IgD-negative memory B cell (primary cell): Measurements from ENCODE around the gene CDH12. TPM values are rescaled to one million over a fixed set of nuclear protein-coding genes. Genes with fewer than 3 reads are reported as not detected.
"Not testable (repeated sequence)": the region's sequence is repeated elsewhere in the genome, so short reads cannot be mapped to it uniquely, and the experiment has no call there.

Experiments used
- H3K27ac Mint-ChIP-seq, 3 donors: one replicate each; pipeline ENCODE4 v1.8.0; 2020 to 2022; ENCODE audit warnings: mild to moderate bottlenecking in 3 of 3, mixed read lengths in 3 of 3, moderate library complexity in 1 of 3
- H3K27me3 Mint-ChIP-seq: one replicate; pipeline ENCODE4 v1.8.0; 2021; ENCODE audit warnings: mixed read lengths
- H3K36me3 Mint-ChIP-seq: one replicate; pipeline ENCODE4 v1.8.0; 2020; ENCODE audit warnings: mild to moderate bottlenecking, mixed read lengths
- H3K4me1 Mint-ChIP-seq, 3 donors: one replicate each; pipeline ENCODE4 v1.8.0; 2020 to 2022; ENCODE audit warnings: mixed read lengths in 3 of 3, mild to moderate bottlenecking in 1 of 3
- H3K4me3 Mint-ChIP-seq, 4 donors: one replicate each; pipeline ENCODE4 v1.8.0; 2020 to 2022; ENCODE audit warnings: mild to moderate bottlenecking in 4 of 4, mixed read lengths in 4 of 4, moderate library complexity in 3 of 4
- H3K9me3 Mint-ChIP-seq, 3 donors: one replicate each; pipeline ENCODE4 v1.8.0; 2020 to 2021; ENCODE audit warnings: mixed read lengths in 3 of 3, mild to moderate bottlenecking in 1 of 3
- polyA plus RNA-seq: library from polyadenylated mRNA; unstranded; fragments of 300-500 nt; fragmentation: Illumina TruSeq; gene quantifications from one replicate; pipeline ENCODE4 v1.2.3, GENCODE V29; 2021

CDH12 gene
- polyA plus RNA-seq, result not detected

DNA sequence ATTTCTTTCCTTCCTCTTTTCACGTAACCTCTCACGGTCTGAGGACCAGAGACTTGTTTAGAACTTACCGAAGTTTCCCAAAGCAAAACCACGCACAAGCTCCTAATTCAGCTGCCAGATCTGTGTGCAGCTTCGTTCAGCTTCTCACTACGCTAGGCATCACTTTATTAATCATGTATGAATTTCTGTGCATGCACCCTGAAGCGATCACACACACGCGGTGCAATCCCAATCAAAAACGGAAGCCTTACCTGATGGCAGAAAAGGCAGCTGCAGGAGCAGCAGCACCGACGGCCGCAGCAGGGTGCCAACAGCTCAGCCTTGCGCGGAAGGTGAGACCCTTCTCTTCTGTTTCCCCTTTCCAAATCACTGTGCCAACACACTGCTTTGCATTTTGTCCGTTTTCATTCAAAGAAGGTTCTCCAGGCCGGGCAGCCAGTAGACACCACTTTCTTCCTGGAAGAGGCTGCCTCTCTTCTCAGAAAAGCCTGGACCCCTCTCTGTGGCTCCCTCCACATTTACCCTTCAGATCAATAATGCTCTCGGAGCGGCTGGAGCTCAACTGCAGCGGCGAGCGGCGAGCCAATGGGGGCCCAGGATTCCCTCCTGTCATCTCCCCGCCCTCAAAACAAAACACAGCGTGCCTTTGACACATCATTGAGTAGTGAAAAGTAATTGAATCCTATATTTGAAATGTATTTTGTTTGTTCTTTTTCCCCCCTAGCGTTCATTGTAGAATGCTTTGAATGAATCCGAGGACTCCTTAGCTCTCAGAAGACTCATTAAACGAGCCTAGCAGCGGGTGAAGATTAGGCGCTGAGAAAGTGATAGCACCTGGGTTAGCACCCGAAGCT, at the start of gene CDH12:
Gene CDH12, minus strand, starts transcription at position 538 of the 854 bp plus-strand sequence.
- H3K27me3 Mint-ChIP-seq, result peaks cover 1% of the 10 kb centered on the region
- peaks cover 0 to 12% (median 0%) of the 10 kb centered on the region in 3 donors for H3K9me3 Mint-ChIP-seq
- H3K4me3 Mint-ChIP-seq, result peak within 1 kb of the TSS; percentile 0 to 91 (median 84)
- no peak within 1 kb of the TSS for H3K27ac Mint-ChIP-seq
- peaks cover 1 to 11% (median 5%) of the 10 kb centered on the region in 3 donors for H3K4me1 Mint-ChIP-seq
- no peaks in the 10 kb centered on the region for H3K36me3 Mint-ChIP-seq

GRCh38 chr5:22901885-22902284, 48.7 kb upstream of the CDH12 start:
- Mint-ChIP-seq H3K36me3 (no peaks in the 10 kb centered on the region), H3K27me3 (no peaks in the 10 kb centered on the region), H3K27ac (no peak overlapping the region), H3K9me3 (peaks cover 0 to 5% (median 2%) of the 10 kb centered on the region in 3 donors), H3K4me3 (no peak overlapping the region), H3K4me1 (no peaks in the 10 kb centered on the region)

DNA sequence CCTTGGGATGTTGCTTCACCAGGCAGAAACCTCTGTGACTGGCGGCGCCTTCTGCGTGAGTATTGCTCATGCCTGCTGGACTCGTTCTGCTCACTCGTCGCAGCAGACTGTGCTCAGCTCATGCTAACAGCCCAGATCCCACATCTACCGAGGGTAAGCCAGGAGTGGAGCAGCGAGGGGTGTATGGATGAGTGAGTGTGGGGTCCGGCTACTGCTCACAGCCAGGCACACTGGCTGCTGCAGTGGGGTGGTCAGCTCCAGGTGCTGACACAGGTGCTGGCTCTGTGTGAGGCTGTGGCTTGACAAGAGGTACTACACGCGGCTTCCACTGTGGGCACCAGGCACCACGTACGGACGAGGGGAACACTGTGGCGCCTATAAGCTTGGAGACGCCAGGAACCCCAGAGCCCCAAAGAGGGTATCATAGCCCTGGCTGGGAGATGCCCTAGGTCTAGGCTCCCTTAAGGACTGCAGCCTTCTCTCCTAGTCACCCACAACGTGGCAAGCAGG, 47.7 kb upstream of the CDH12 start:
- Mint-ChIP-seq H3K27me3 (no peaks in the 10 kb centered on the region), H3K4me1 (no peaks in the 10 kb centered on the region), H3K27ac (no peak overlapping the region), H3K4me3 (no peak overlapping the region), H3K9me3 (peaks cover 0 to 5% (median 2%) of the 10 kb centered on the region in 3 donors), H3K36me3 (no peaks in the 10 kb centered on the region)

DNA sequence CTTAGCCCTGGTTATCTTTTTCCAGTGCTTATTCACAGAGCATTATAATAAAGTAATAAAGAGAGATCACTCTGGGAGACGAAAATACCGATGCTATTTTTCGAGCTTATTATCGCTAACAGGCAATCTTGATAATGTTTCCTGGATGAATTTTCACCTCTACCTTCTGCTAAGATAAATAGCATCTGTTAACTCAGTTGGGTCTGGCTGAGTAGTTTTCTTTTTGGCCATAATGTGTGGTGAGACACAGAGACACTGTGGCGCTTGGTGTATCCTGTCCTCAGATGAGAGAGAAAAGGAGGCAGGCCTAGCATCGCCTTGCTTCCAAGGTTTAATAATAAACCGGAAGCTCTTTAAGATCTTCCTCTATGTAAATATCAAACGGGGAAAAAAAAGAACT, 46.2 kb upstream of the CDH12 start:
- no peaks in the 10 kb centered on the region for H3K4me1 Mint-ChIP-seq
- no peak overlapping the region for H3K27ac Mint-ChIP-seq
- no peaks in the 10 kb centered on the region for H3K27me3 Mint-ChIP-seq
- H3K4me3 Mint-ChIP-seq, result no peak overlapping the region
- H3K9me3 Mint-ChIP-seq, result peaks cover 2 to 5% (median 3%) of the 10 kb centered on the region in 3 donors
- H3K36me3 Mint-ChIP-seq, result no peaks in the 10 kb centered on the region

GRCh38 chr5:22896152-22896551, 43.0 kb upstream of the CDH12 start:
- H3K4me3 Mint-ChIP-seq, result no peak overlapping the region
- H3K36me3 Mint-ChIP-seq, result no peaks in the 10 kb centered on the region
- H3K9me3 Mint-ChIP-seq, result peaks cover 0 to 5% (median 3%) of the 10 kb centered on the region in 3 donors
- H3K4me1 Mint-ChIP-seq, result peaks cover 0 to 2% (median 0%) of the 10 kb centered on the region in 3 donors
- no peaks in the 10 kb centered on the region for H3K27me3 Mint-ChIP-seq
- H3K27ac Mint-ChIP-seq, result no peak overlapping the region

DNA sequence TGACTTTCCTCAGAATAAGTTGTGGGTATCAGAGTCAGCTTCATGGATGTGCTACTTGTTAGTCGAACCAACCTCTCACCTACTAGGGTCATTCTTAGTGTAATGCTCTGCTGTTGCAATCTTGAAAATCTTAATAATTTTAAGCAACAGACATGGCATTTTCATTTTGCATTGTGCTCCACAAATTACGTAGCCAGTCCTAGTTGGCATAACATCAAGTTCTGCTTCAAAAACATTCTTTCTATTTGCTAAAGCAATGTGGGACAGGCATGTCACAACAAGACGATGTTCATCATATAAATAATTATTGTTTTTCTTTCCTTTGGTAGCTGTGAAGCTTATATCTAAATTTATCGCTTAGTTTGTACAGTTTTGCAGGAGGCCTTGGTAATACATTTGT, 39.3 kb upstream of the CDH12 start:
- peaks cover 0 to 2% (median 0%) of the 10 kb centered on the region in 3 donors for H3K4me1 Mint-ChIP-seq
- peaks cover 0 to 3% (median 0%) of the 10 kb centered on the region in 3 donors for H3K9me3 Mint-ChIP-seq
- H3K27me3 Mint-ChIP-seq, result no peaks in the 10 kb centered on the region
- H3K4me3 Mint-ChIP-seq, result no peak overlapping the region
- H3K36me3 Mint-ChIP-seq, result no peaks in the 10 kb centered on the region
- no peak overlapping the region for H3K27ac Mint-ChIP-seq

- no peak overlapping the region for H3K4me3 Mint-ChIP-seq
- peaks cover 0 to 4% (median 0%) of the 10 kb centered on the region in 3 donors for H3K9me3 Mint-ChIP-seq
- peaks cover 0 to 3% (median 0%) of the 10 kb centered on the region in 3 donors for H3K4me1 Mint-ChIP-seq
- H3K27ac Mint-ChIP-seq, result no peak overlapping the region
- no peaks in the 10 kb centered on the region for H3K27me3 Mint-ChIP-seq
- no peaks in the 10 kb centered on the region for H3K36me3 Mint-ChIP-seq
Observed at GRCh38 chr5:22889720-22890119, 36.6 kb upstream of the CDH12 start.

GRCh38 chr5:22887566-22887965, 34.4 kb upstream of the CDH12 start:
- H3K27me3 Mint-ChIP-seq, result no peaks in the 10 kb centered on the region
- peaks cover 0 to 2% (median 0%) of the 10 kb centered on the region in 3 donors for H3K4me1 Mint-ChIP-seq
- no peak overlapping the region for H3K4me3 Mint-ChIP-seq
- no peak overlapping the region for H3K27ac Mint-ChIP-seq
- peaks cover 0 to 4% (median 0%) of the 10 kb centered on the region in 3 donors for H3K9me3 Mint-ChIP-seq
- no peaks in the 10 kb centered on the region for H3K36me3 Mint-ChIP-seq

DNA sequence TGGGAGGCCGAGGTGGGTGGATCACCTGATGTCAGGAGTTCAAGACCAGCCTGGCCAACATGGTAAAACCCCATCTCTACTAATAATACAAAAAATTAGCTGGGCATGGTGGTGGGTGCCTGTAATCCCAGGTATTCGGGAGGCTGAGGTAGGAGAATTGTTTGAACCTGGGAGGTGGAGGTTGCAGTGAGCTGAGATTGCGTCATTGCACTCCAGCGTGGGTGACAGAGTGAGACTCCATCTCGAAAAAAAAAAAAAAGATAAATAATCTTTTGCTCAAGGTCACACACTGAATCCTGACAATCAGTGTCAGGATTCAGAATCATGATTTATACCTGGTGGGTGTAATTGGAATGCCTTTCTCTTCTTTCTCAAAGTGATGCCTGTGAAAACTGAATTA, 5.8 kb upstream of the CDH12 start:
- not testable (repeated sequence) for H3K36me3 Mint-ChIP-seq, H3K27me3 Mint-ChIP-seq, H3K4me1 Mint-ChIP-seq, H3K27ac Mint-ChIP-seq, H3K4me3 Mint-ChIP-seq
- peaks cover 0 to 14% (median 0%) of the 10 kb centered on the region in 3 donors for H3K9me3 Mint-ChIP-seq

DNA sequence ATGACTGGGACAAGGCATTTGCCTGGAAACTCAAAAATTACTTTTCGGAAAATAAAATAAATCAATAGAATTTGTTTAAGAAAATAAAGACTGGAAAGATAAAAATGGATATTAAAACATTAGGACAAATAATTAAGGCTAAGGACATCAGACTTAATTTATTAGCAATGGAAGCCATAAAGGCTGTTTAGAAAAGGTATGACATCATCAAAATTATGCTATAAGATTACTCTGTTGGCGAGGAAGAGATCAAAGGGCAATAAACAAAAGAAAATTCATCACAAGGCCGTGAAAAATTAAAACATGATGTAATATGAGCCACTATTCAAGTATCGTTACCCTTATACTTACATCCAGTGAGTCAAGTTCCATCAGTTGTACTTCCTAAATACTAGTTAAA, 2.7 kb upstream of the CDH12 start:
- no peaks in the 10 kb centered on the region for H3K36me3 Mint-ChIP-seq
- H3K4me1 Mint-ChIP-seq, result peaks cover 1 to 11% (median 5%) of the 10 kb centered on the region in 3 donors
- peaks cover 0 to 10% (median 0%) of the 10 kb centered on the region in 3 donors for H3K9me3 Mint-ChIP-seq
- H3K27me3 Mint-ChIP-seq, result peaks cover 1% of the 10 kb centered on the region
- no peak overlapping the region for H3K4me3 Mint-ChIP-seq
- H3K27ac Mint-ChIP-seq, result no peak overlapping the region

GRCh38 chr5:22850981-22851380, 2.2 kb downstream of the CDH12 start:
- H3K9me3 Mint-ChIP-seq, result peaks cover 0 to 14% (median 0%) of the 10 kb centered on the region in 3 donors
- no peak overlapping the region for H3K27ac Mint-ChIP-seq
- no peaks in the 10 kb centered on the region for H3K36me3 Mint-ChIP-seq
- peaks cover 1 to 11% (median 5%) of the 10 kb centered on the region in 3 donors for H3K4me1 Mint-ChIP-seq
- peaks cover 1% of the 10 kb centered on the region for H3K27me3 Mint-ChIP-seq
- peak overlapping the region in 1 of 4 donors; percentile 6 for H3K4me3 Mint-ChIP-seq

DNA sequence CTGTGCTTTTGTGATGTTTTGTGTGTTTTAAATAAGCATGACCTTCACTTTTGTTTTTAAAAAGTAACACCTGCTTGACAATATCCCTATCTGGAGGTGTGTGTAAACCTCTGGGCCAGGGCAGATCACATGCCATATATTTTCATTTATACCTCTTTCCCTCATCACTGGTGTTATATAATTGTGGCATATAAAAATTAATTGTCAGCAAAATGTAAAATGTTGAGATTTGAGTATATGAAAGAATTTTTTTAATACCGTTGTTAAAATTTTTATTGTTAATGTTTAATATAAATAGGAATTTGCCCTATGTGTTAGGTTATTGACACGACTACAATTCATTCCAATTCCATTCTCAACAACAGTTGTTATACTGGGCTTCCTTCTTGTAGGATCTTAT, 6.5 kb downstream of the CDH12 start:
- no peaks in the 10 kb centered on the region for H3K27me3 Mint-ChIP-seq

DNA sequence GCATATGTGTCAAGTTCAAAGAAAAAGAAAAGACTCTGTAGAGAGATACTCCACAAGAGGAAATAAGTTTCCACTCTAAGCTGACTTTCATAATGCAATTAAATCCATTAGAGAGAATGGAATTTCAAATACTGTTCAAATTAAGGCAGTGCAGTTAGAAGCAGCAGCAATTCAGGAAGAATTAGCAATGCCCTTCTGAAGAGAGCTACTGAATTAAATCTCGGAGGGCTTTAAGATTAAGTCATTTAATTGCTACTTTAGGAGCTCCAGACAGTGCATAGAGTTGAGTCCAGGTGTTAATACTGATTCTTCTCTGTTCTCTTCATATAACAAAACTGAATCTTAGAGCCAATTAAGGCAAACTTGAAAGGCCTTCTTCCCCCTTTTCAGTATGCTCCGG, 8.5 kb downstream of the CDH12 start:
- Mint-ChIP-seq H3K9me3 (peaks cover 0 to 4% (median 0%) of the 10 kb centered on the region in 3 donors), H3K27me3 (no peaks in the 10 kb centered on the region), H3K36me3 (peaks cover 2% of the 10 kb centered on the region), H3K27ac (no peak overlapping the region), H3K4me1 (no peaks in the 10 kb centered on the region), H3K4me3 (no peak overlapping the region)

More for the DNA sequence above, 6.5 kb downstream of the CDH12 start:
- peaks cover 0 to 4% (median 0%) of the 10 kb centered on the region in 3 donors for H3K9me3 Mint-ChIP-seq
- no peaks in the 10 kb centered on the region for H3K4me1 Mint-ChIP-seq
- no peak overlapping the region for H3K4me3 Mint-ChIP-seq
- no peak overlapping the region for H3K27ac Mint-ChIP-seq
- H3K36me3 Mint-ChIP-seq, result peaks cover 2% of the 10 kb centered on the region

DNA sequence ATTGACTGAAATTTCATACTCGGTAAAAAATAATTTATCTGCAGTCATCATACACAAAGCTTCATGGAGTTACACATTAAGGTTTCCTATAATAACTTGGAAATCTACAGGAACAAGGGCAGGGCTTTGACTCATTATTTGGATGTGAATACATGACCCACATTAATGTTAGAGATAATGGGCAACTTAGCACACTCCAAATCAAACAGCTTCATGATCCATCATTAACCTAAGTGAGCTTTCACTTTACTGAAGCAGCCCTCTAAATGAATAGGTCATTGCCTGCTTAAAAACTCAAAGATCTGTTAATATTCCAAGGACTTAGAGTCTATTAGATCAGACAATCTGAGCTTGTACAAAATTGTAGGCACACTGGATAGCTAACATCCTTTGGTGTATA, 9.0 kb downstream of the CDH12 start:
- no peaks in the 10 kb centered on the region for H3K4me1 Mint-ChIP-seq
- no peaks in the 10 kb centered on the region for H3K27me3 Mint-ChIP-seq
- peaks cover 0 to 4% (median 0%) of the 10 kb centered on the region in 3 donors for H3K9me3 Mint-ChIP-seq
- no peak overlapping the region for H3K4me3 Mint-ChIP-seq
- no peak overlapping the region for H3K27ac Mint-ChIP-seq
- peaks cover 2% of the 10 kb centered on the region for H3K36me3 Mint-ChIP-seq

DNA sequence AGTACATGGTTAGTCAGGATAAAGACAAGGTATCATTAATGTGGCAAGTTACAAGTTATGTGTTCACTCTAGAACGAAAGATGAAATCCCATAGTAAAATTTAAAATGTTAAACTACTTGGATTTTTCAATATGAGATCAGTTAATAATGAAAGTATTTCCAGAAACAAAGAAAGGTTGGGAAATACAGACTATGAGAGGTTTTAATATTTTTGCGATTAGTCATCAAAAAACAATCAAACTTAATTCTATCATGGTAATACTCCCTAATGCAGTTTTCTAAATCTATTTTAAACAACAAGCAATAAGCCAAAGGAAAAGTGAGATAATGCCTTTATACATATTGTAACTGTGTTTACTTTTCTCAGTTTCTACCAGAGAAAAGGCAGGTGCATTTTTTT, 10.6 kb downstream of the CDH12 start:
- Mint-ChIP-seq H3K27me3 (no peaks in the 10 kb centered on the region), H3K4me1 (no peaks in the 10 kb centered on the region), H3K27ac (no peak overlapping the region), H3K36me3 (peaks cover 2% of the 10 kb centered on the region), H3K9me3 (peaks cover 0 to 2% (median 0%) of the 10 kb centered on the region in 3 donors), H3K4me3 (no peak overlapping the region)
